Fibroblast of peridontal ligament (primary cell): ENCODE measurements around the gene HLCS.

Experiments used
- DNase-seq: peaks from one replicate; pipeline ENCODE4 v3.0.0-alpha.2; 2010; ENCODE audit errors: extremely low read depth

Gene HLCS

DNA sequence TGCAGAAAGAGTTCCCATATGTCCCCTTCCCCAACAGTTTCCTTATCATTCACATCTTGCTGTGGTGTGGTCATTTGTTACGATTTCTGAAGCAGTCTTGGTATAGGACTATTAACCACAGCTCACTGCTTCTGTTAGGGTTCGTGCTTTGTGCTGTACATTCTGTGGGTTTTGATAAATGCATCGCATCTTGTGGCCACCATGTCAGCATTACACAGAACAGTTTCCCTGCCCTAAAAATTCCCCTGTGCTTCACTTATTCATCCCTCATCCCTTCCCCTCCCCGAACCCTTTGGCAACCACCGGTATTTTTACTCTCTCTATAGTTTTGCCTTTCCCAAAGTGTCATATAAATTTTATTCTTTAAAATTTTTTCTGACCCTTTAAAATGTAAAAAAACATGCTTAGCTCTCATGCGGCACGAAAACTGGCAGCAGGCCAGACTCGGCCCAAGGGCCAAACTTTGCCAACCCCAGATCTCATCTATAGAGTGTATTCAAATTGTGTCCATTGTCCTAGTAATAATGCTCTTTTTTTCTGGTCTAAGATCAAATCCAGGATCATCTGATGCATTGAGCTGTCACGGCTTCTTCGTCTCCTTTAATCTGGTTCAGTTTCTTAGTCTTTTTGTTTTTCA, 189.4 kb downstream of the HLCS start:
- DNase-seq, result no peak

DNA sequence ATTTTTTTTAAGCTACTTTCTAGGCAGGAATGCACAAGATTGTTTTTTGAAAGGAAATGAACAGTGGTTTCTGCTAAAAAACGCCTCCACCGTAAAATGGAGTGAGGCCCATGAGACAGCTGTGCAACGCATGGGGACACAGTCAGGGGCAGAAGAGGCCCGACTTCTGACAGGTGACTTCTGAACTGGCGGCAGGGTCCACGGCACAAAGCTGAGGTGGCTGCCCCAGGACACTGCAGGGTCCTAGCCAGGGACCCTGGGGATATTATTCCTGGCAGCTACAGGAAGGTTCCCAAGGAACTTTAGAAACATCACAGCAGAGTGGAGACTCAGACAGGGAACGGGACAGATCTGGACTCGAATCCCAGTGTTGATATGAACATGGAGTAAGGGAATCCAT, 192.5 kb downstream of the HLCS start:
- no peak for DNase-seq

DNA sequence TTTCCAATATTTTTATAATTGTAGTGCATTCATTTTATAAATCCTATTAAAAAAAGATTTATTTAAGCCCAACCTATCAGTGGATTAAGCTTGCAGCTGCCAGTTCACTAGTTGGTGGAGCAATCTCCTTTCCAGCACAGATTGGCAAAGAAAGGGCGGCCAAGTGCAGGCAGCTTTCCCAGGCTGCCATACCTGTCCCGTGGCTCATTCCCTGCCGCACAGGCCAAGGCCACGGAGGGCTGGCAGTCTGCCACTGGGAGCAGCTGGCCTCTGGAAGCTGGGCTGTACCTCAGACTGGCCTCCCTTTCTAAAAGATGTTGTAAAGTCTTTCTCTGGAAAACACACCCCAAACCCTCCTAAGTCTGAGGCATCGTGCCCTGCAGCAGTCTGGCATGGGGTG, 193.4 kb downstream of the HLCS start:
- DNase-seq, result peak; percentile 85

DNA sequence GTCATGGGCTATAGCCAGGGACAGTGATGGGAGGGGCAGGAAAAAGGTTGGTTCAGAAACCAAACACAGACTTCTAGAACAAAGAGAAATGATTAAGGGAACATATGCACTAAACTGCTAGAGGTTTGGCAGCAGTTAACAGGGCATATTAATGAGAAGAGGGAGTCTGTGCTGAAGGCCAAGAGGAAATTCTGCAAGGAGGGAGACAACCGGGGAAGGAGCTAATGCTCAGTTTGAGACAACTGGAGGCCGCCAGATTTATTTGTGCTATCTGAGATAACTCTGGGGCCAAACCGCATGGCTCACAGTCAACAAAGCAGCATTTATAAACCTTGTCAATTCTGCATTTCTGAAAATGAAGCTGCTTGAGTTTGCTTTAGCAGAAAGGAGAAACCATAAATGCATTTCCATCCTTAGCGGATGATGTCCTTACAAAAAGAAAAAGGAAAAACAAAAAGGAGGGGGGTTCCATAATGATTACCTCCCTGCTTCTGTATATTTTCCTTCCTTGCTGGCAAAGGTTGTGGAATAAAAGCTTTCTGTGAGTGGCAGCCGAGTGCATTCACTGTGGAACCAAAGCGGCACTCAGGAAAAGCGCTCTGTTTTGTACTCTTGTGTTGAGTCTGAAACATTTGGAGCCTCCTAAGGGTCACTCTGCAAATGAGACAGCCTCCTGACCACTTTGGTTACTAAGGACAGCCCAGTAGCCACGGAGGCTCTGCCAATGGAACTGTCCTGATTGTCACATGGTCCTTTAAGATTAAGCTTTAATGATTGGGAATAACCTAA, 197.2 kb downstream of the HLCS start:
- peak; percentile 52 for DNase-seq

DNA sequence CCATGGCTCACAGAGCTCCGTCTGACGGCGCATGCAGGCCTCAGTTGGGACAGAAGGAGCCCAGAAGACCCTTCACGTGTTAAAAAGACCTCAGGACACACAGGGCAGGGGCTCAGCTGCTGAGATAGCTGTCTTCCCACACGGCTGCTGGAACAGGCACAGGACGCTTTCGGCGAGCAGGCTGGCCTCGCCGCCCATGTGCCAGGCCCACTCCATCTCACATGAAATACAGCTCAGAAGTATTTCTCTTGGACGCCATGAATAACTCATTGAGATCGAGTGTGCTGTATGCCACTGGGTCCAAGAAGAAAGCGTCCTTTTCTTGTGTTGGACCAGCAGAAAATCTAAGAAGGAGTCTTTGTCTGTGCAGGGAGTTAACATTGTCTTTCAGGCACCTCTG, 198.0 kb downstream of the HLCS start:
- no peak for DNase-seq

DNA sequence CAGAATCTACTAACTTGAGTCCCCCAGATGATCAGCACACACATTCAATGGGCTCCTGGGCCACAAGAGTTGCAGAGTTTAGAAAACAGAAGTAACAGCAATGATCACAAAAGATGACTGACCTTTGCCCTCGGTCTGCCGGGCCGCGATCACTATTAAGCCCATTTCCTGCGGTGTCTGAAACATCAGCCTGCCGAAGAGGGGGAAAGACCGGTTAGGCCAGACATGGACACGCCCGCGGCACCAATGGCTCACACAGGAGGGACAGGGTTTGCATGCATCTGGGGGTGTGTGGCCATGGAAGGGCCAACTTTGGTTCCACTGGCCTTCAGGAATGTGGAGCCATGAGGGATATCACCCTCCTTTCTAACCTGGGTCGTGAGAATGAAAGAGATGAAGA, 199.4 kb downstream of the HLCS start:
- DNase-seq, result no peak

DNA sequence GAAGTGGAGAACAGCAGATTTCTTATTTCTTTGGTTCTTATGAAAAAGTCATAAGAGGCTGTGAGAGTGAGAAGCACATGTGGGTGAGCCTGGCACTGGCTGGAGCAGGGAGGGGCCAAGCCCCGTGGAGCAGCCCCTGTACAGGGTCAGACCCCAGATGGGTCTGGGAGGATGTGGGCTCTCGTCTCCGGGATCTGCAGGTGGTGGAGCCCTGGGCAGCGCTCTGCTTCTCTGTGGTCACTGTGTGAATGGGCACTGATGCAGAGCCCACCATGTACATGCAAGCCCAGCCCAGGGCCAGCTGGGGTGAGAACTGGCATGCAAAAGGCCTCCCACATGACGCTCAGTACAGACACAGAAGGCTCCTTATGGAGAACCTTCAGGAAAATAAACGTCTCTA, 200.0 kb downstream of the HLCS start:
- DNase-seq, result no peak

DNA sequence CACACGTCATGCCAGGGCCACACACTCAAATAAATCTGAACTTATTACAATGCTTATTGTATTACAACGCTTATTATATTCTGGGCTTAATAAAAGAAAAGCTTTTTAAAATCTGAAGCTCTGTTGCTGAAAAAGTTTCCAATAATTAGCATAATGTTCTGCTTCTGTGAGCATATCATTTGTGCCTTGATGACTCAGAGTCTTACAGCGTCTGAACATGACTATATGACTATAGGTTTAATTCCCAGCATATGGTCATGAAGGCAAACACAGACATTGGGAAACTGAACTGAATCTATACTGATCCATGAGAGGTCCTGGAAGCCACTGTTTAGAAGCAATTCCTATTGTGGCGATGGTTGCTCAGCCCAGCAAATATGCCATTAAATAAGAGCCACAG, 201.2 kb downstream of the HLCS start:
- DNase-seq, result no peak

DNA sequence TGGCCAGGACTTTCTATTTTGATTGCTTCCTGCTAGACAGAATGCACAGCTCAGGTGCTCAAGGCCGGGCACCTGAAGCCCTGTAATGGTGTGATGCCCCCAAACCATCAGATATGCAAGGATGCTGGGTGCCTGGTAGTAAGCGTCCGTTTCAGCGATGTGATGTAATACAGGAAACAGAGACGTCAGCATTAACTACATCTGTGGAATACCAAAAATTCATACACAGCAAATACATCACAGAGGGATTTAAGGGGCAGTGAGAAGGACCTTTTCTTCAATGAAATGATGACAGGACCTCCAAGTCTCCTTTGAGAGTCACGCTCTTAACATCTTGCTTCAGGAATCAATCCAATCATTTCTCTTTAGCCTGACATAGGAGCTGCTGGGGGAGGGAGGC, 203.2 kb downstream of the HLCS start:
- DNase-seq, result no peak

DNA sequence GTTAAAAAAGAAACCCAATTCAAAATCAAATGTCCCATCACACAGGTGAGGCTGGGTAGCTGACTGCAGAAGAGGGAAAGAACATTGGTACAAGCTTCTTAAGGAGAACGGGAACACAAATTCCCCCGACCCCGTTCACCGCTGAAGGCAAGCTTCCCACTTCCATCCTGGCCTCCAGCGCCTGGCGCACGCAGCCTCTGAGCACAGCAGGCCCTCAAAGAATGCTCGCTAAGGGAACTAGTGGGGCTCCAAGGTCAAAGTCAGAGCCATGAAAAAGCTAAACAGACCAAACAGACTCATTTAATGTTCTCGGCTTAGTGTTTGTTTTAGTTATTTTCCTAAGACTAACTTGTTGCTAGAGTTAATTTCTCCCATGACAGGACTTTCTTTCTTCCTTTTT, 203.8 kb downstream of the HLCS start:
- DNase-seq, result no peak

DNA sequence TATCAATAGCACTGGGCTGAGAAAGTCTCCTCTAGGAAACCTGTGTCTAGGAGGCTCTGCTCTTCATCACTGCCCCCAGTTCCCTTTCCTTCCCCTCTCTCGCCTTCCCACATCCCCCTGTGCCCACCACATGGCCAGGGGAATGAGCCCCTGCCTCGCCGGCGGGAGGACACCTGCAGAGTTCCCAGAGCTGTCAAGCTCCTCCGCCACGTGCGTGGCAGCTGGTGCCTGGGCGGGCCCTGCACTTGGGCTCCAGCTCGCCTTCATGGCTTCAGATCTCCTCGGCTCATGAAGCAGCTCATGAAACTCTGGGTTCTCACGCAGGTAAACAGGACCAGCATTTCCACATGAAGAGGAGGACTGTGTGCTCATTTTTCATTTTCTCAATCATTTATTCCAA, 204.8 kb downstream of the HLCS start:
- DNase-seq, result no peak

DNA sequence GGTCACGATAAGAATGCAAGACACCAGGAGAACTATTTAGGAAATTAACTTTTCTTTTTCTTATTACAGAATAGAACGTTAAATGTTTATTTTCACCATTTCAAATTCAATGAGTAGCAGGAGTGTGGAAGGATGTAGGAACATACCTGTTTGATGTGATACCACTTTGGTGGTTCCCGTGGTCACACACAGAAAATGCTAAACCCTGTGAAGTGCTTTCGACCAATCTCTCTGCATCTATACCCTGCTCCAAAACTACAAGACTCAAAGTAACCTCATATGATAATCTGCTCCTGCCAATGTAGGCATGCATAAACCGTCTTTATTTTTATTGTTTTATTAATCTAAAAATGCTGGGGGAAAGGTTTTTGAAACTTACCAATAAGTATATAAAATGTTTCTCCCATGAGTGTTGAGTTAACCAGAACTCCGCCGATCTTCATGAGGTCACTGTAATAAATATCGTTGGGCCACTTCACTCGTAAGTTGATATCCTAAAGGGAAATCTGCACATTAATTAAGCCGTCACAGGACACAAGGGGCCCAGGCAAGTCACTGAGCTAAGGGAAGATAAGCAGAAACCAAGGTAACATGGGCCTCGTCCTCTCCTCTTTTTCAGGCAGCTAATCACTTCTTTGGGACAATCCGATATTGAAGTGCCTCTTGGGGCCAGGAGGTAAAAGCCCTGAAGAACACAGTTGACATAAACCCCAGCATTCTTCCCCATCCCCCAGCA, 207.0 kb downstream of the HLCS start:
- no peak for DNase-seq

DNA sequence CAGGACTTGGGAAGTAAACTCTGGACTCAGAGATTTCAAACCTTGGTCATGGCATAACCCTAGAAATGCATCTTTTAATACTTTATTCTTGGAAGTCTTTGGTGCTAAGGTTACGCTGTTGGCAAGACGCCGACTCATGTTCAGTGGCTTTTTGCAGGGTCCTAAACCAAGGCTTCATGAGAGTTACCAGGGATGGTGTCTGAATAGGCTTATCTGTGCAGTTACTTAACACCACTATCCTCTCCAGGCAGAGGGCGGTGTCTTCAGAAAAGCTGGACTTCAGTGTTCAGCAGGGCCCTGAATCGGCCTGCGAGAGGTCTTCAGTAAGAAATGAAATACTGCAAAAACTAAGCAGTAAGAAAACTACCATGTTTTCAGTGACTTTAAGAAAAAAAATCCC, 209.3 kb downstream of the HLCS start:
- DNase-seq, result no peak

DNA sequence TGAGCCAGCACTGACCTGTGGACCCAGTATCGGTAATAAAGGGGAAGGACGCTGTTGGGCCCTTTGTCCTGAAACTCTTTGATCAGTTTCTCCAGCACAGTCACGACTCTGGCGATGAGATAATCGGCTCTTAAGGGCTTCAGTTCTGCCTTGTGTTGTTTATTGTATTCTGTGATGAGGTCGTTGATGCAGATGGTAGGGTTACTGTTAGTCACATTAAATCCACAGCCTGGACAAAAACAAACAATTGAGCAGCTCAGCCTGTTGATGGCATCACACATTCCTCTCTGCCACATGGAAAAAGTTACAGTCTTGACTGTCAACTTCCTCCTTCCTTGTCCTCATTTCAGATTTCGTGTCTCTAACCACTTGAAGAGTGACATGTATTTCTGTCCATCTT, 209.9 kb downstream of the HLCS start:
- peak; percentile 27 for DNase-seq

DNA sequence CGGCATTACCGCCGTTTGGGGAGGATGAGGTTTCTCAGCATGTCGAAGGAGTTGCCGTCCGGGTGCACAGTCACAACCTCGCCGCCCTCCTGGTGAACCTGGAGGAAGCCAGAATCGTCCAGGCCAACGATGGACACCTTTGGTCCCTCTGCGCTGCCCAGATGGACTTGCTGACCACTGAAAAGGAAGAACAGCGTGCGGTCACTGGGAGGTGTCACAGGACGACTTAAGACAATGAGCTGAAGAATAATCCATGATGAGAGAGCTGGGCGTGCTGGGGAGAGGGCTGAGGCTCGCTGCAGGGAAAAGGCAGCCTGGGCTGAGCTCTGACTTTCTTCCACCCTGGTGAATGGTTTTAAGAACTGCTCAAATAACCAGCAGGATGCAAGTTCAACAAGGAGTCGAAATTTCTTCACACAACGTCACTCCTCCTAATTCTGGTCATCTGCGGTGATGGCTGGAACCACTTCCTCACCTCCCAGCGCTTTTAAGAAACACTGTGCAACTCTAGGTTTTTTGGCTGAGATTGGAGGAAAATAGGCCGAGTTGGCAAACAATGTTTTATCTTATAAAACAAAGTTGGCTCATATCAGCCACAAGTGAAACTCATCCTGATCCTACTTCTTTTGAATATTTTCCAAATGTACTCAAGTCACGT, 212.1 kb downstream of the HLCS start:
- no peak for DNase-seq

DNA sequence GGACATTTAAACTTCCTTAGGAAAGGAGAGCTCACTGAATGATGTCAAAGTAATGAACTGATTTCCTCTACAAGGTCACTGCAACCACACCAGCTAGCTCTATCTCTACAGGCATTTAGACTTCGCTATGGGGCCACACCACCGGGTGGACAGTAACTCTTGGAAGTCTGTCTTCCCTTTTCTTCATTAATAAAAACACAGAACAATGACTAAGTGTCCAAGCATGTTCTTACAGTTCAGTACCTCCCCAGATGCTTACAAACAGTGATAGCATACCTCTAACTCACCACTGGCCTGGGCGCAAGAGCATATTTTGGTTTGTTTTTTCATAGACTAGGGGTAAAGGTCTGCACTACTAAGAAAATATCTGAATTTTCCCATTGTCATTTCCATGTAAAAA, 212.9 kb downstream of the HLCS start:
- DNase-seq, result no peak

DNA sequence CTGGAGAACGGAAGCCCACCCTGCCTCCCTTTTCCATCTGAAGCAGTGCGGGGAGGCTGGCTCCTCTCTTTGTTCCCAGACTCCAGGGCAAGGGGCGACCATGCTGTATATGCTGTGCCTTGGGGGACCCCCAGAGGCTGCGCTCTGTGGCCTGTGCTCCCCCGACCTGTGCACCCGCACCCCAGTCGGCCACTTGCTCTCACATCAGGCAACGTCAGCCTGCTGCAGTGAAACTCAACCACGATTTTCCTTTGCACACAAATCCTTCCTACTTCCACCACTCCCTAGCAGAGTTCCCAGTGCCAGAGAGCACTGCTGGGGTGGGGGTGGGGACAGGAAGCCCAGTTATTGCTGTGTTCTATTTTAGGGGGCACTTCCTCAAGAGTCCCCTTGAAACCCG, 215.1 kb downstream of the HLCS start:
- no peak for DNase-seq

DNA sequence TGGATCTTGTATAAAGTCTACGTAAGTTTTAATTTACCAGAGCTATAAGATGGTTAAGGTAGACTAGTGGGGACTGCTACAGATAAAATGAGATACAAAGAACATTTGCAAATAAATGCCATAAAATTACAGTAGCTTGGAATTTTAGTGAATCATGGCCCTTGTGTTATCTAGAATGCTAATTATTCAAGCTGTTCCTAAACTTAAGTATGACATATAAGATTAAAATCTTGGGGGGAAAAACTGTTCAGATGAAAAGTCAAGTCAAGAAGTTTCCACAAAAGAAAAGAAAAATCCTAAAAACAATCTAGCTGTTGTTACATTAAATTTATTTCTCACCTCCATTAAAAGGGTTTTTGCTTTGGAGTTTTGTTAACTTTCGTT, 215.9 kb downstream of the HLCS start:
- no peak for DNase-seq

DNA sequence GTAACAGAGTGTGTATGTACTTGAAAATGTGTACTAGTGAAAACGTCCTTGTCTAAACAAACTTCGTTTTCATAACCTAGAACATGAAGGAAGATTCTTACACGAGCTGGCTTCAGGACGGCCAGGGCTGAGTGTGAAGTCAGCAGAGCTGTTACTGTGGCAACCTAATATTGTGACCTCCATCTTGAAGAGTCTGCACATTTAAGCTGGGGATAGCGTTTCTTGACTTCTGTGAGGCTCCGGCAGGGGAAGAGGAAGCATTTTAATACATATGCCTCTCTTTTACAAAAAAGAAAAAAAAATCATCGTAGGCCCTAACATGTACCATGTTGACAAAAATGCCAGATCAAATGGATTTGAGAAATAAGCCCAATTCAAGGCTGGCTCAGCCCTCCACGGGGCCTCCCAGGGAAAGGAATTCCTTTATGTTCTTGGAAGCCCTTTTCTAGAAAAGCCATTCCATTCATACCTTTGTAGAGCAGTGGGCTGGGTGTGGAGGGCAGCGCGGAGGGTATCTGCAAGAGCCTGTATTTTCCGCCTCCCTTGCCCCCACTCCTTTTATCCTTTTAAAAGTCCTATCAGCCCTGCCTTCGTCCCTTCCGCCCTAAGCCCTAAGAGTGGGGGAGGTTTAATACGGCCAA, 216.4 kb downstream of the HLCS start:
- DNase-seq, result no peak

DNA sequence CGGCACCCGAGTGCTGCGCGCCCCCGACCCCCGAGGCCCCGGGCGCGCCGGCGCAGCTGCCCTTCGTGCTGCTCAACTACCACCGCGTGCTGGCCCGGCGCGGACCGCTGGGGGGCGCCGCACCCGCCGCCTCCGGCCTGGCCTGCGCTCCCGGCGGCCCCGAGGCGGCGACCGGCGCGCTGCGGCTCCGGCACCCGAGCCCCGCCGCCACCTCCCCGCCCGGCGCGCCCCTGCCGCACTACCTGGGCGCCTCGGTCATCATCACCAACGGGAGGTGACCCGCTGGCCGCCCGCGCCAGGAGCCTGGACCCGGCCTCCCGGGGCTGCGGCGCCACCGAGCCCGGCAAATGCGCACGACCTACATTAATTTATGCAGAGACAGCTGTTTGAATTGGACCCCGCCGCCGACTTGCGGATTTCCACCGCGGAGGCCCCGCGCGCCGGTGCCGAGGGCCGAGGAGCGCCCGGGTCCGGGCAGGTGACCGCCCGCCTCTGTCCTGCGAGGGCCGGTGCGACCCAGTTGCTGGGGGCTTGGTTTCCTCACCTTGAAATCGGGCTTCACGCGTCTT, 218.6 kb downstream of the HLCS start:
- DNase-seq, result no peak

DNA sequence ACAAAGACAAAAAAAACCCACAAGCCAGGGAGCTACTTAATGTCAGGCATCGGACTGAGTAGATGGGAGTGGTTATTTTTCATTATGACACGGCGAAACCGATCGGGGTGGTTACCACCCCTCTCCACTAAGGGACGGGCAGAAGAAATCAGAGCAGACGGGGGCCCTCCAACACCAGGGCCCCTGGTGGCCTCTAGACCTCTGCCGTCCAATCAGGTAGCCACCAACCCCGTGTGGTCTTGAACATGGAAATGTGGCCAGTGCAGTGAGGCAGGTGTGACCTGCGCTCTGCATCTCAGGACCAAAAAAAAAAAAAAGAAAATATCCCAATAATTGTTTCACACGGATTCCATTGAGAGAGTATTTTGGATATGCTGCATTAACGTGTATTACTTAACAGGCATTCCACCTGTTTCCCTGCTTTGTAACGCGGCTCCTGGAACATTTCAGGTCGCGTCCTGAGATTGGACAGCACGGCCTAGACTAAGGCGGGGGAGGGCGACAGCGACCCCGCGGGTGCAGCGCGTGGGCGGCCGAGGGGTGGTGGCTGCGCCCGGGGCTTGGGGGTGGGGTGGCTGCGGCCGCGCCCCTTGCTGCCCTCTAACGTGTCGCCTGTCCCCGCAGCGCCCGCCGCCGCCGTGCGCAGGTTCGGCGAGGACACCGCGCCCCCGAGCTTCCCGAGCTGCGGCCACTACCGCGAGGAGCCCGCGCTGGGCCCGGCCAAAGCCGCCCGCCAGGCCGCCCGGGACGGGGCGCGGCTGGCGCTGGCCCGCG, 219.2 kb downstream of the HLCS start:
- no peak for DNase-seq
